ENCODE data around the gene ESYT2. TPM values are rescaled to one million over a fixed set of nuclear protein-coding genes. Genes with fewer than 3 reads are reported as not detected.

ESYT2 gene
- 49.8 and 58.5 TPM in 2 replicates for total RNA-seq

GRCh38 chr7:158829342-158830210 is at the start of gene ESYT2:
Gene ESYT2 (minus strand): TSS chr7:158829509. CDS start chr7:158829418, 91 bp downstream.

GRCh38 chr7:158704524-158705233 is 124.6 kb downstream of the ESYT2 start, which contains the start of gene NCAPG2:
Gene NCAPG2 (minus strand): TSS chr7:158704804. CDS start chr7:158701899, 2,905 bp downstream.

Other genes with a start within 250 kb of the ESYT2 start
- 0.58 and 1.1 TPM in 2 replicates for gene PTPRN2, start 241.7 kb downstream of the ESYT2 start, total RNA-seq
- 21.9 and 31.2 TPM in 2 replicates for gene NCAPG2, start 124.7 kb downstream of the ESYT2 start, total RNA-seq
- 8.2 and 11.5 TPM in 2 replicates for gene DYNC2I1, start 27.0 kb upstream of the ESYT2 start, total RNA-seq

Data from myometrial cell (primary cell).